PC-9 (cell line): ENCODE results near the gene FEM1B. TPM values are rescaled to one million over a fixed set of nuclear protein-coding genes. Genes with fewer than 3 reads are reported as not detected.

ENCODE experiments used
- Bru-seq: library from RNA; stranded (reverse); fragments of 400-500 nt; gene quantifications from one replicate; lab custom pipeline; 2021; lab: Mats Ljungman, UMichigan
- BruChase-seq, 2 experiments: library from RNA; stranded (reverse); fragments of 400-500 nt; gene quantifications; one replicate each; lab custom pipeline; 2021; lab: Mats Ljungman, UMichigan
- BruUV-seq: library from RNA; stranded (reverse); fragments of 400-500 nt; replicated peaks from 2 replicates; lab custom pipeline; 2021; lab: Mats Ljungman, UMichigan
- CTCF ChIA-PET: fragments of 300-600 bp; sonication (Branson Sonifier 250); formaldehyde crosslinking; loops from one replicate; lab custom pipeline; 2022; ENCODE audit warnings: antibody characterized with exemption; lab: Charles Lee
- POLR2A ChIA-PET: fragments of 300-600 bp; sonication (Branson Sonifier 250); formaldehyde crosslinking; loops from one replicate; lab custom pipeline; 2022; ENCODE audit warnings: antibody characterized with exemption; ENCODE audit not compliant: unreplicated experiment; lab: Charles Lee
- DNase-seq, 2 experiments: peaks; one replicate each; pipeline versions ENCODE4 v3.0.0 to v3.0.0-alpha.2; 2015 to 2022; ENCODE audit warnings: mixed read lengths in 1 of 2
- H2AFZ ChIP-seq: fragments of 200-600 bp; sonication (generic); 2 replicates; pipeline ENCODE4 v1.8.1; 2017; ENCODE audit warnings: antibody characterized with exemption
- H3F3A ChIP-seq: fragments of 200-600 bp; sonication (generic); 2 replicates; pipeline ENCODE4 v1.8.1; 2017; ENCODE audit warnings: antibody characterized with exemption, mild to moderate bottlenecking, low read depth; ENCODE audit not compliant: insufficient read depth
- H3K27ac ChIP-seq: fragments of 200-600 bp; sonication (generic); 2 replicates; pipeline ENCODE4 v1.6.1; 2016; ENCODE audit warnings: mixed run types
- H3K27me3 ChIP-seq: fragments of 200-600 bp; sonication (generic); 2 replicates; pipeline ENCODE4 v1.6.1; 2016; ENCODE audit warnings: low read depth, mixed run types; ENCODE audit not compliant: insufficient read depth
- H3K36me3 ChIP-seq: fragments of 200-600 bp; sonication (generic); 2 replicates; pipeline ENCODE4 v1.6.1; 2016; ENCODE audit warnings: low read depth, mixed run types
- H3K4me1 ChIP-seq: fragments of 200-600 bp; sonication (generic); replicated peaks from 2 replicates; pipeline ENCODE4 v1.6.1; 2016; ENCODE audit warnings: mixed run types; ENCODE audit not compliant: insufficient read depth
- H3K4me2 ChIP-seq: fragments of 200-600 bp; sonication (generic); 2 replicates; pipeline ENCODE4 v1.6.1; 2017; ENCODE audit warnings: mixed run types
- H3K4me3 ChIP-seq: fragments of 200-600 bp; sonication (generic); 2 replicates; pipeline ENCODE4 v1.6.1; 2016; ENCODE audit warnings: mixed run types
- H3K79me2 ChIP-seq: fragments of 200-600 bp; sonication (generic); 2 replicates; pipeline ENCODE4 v1.6.1; 2017; ENCODE audit warnings: low read depth, mixed run types
- H3K9me2 ChIP-seq: fragments of 200-600 bp; sonication (generic); 2 replicates; pipeline ENCODE4 v1.8.1; 2017; ENCODE audit warnings: mild to moderate bottlenecking; ENCODE audit not compliant: insufficient read depth
- H3K9me3 ChIP-seq: fragments of 200-600 bp; sonication (generic); 2 replicates; pipeline ENCODE4 v1.8.1; 2016; ENCODE audit warnings: low read depth; ENCODE audit not compliant: insufficient read depth
- H4K20me1 ChIP-seq: fragments of 200-600 bp; sonication (generic); 2 replicates; pipeline ENCODE4 v1.8.1; 2017; ENCODE audit not compliant: insufficient read depth
- EZH2 ChIP-seq: fragments of 200-600 bp; sonication (generic); IDR thresholded peaks from 2 replicates; pipeline ENCODE4 v1.8.0; 2017; ENCODE audit warnings: antibody characterized with exemption, low read depth
- intact Hi-C: fragments of 100-400 bp; cut with micrococcal nuclease; formaldehyde crosslinking; loops from one replicate; pipeline ENCODE4 v1.10.0; 2022; ENCODE audit not compliant: unreplicated experiment
- long read RNA-seq: library from polyadenylated mRNA; stranded (forward); transcript quantifications from one replicate; pipeline ENCODE4 v2.0.0, GENCODE V29; 2022
- total RNA-seq: library from RNA; stranded (reverse); gene quantifications from 2 replicates; pipeline ENCODE4 v1.2.3, GENCODE V29; 2021
- TF ChIP-seq, protein P1 (sequence below): fragments of 200-600 bp; sonication (generic); conservative IDR thresholded peaks from 2 replicates; pipeline ENCODE4 v1.6.1; 2017; ENCODE audit warnings: mixed run types, antibody characterized with exemption, mild to moderate bottlenecking, moderate library complexity

The FEM1B gene
- total RNA-seq (26.3 and 31.6 TPM in 2 replicates), Bru-seq, nascent RNA (percentile 95 among the genes with signal in this experiment), BruChase-seq, experiment 1, labeled RNA remaining after a 2-hour chase (percentile 98 among the genes with signal in this experiment), BruChase-seq, experiment 2, labeled RNA remaining after a 6-hour chase (percentile 86 among the genes with signal in this experiment)
- long read RNA-seq, full-length matches to known transcripts: 7 of 15 reads
- long read RNA-seq, partial matches to known transcripts: 0 of 15 reads
- long read RNA-seq, other reads (novel, unspliced or antisense): 8 of 15 reads

DNA sequence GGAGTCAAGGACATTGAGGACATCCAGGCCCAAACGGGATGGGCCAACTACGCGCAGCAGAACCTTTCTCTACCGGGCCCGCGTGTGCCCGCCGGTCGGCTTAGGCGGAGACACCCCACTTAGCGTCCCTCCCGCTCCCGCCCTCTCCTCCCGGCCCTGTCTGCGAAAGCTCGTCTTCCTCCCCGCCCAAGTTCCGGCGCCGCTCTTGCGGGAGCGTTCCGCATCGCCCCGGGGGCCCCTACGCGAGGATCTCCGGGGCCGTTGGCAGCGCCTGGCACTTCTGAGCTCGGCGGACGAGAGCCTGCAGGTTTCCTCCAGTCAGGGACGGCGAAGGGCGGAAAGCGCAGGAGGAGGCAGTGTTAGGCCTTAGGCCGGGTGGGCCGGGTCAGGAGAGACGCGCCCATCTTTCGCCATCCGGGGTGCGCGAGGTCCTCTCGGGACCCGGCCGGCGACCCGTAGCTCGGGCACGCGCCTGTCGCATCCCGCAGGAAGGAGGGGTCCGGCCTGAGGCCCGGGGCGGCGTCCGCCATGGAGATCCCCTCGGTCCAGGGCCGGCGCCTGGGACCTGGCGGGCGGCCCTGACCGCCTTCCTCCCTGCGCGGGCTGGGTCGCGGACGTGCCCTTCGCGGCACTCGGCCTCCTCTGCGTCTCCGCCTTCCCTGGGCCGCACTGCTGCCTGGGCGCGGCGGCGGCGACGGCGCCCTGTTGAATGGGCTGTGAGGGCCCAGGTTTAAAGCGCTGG is at the start of gene FEM1B:
Gene FEM1B (plus strand): TSS at position 143 of the 742 bp plus-strand sequence. CDS start 673 bp downstream, outside the sequence.
- H4K20me1 ChIP-seq: peaks cover 22% of the 10 kb centered on the region
- CTCF ChIA-PET: interaction anchor here (0.6 to 1.6 kb wide), 2 partner anchors 25 to 29 kb away, joined by 5 to 6 read pairs; no protein-coding TSS in a partner anchor
- no peaks in the 10 kb centered on the region for H3K9me2 ChIP-seq
- H3K27ac ChIP-seq: peak within 1 kb of the TSS; percentile 97
- BruUV-seq: no TSS peak
- H3K4me3 ChIP-seq: peak within 1 kb of the TSS; percentile 97
- peaks cover 6% of the 10 kb centered on the region; the same call in 1 of the 2 replicates for H3K36me3 ChIP-seq
- intact Hi-C loops: loop anchor here (2.0 kb wide), 2 partner anchors 25 to 49 kb away; partner anchors contain the start of gene CLN6
- TF ChIP-seq, protein P1, sequence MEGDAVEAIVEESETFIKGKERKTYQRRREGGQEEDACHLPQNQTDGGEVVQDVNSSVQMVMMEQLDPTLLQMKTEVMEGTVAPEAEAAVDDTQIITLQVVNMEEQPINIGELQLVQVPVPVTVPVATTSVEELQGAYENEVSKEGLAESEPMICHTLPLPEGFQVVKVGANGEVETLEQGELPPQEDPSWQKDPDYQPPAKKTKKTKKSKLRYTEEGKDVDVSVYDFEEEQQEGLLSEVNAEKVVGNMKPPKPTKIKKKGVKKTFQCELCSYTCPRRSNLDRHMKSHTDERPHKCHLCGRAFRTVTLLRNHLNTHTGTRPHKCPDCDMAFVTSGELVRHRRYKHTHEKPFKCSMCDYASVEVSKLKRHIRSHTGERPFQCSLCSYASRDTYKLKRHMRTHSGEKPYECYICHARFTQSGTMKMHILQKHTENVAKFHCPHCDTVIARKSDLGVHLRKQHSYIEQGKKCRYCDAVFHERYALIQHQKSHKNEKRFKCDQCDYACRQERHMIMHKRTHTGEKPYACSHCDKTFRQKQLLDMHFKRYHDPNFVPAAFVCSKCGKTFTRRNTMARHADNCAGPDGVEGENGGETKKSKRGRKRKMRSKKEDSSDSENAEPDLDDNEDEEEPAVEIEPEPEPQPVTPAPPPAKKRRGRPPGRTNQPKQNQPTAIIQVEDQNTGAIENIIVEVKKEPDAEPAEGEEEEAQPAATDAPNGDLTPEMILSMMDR: no peak
- TF ChIP-seq EZH2: no peak
- H3K27me3 ChIP-seq: no peaks in the 10 kb centered on the region
- peak within 1 kb of the TSS; percentile 100 for H3K4me2 ChIP-seq
- peaks cover 65% of the 10 kb centered on the region for H3K79me2 ChIP-seq
- H3K9me3 ChIP-seq: no peaks in the 10 kb centered on the region
- POLR2A ChIA-PET: interaction anchor here (0.6 kb wide), 3 partner anchors 210 to 1188 kb away, joined by 3 to 13 read pairs (median 10); no protein-coding TSS in a partner anchor
- peaks cover 79% of the 10 kb centered on the region for H3K4me1 ChIP-seq
- peak; percentile 68 to 87 for DNase-seq
- peaks cover 21% of the 10 kb centered on the region for H3F3A ChIP-seq
- H2AFZ ChIP-seq: peak within 1 kb of the TSS; percentile 98

DNA sequence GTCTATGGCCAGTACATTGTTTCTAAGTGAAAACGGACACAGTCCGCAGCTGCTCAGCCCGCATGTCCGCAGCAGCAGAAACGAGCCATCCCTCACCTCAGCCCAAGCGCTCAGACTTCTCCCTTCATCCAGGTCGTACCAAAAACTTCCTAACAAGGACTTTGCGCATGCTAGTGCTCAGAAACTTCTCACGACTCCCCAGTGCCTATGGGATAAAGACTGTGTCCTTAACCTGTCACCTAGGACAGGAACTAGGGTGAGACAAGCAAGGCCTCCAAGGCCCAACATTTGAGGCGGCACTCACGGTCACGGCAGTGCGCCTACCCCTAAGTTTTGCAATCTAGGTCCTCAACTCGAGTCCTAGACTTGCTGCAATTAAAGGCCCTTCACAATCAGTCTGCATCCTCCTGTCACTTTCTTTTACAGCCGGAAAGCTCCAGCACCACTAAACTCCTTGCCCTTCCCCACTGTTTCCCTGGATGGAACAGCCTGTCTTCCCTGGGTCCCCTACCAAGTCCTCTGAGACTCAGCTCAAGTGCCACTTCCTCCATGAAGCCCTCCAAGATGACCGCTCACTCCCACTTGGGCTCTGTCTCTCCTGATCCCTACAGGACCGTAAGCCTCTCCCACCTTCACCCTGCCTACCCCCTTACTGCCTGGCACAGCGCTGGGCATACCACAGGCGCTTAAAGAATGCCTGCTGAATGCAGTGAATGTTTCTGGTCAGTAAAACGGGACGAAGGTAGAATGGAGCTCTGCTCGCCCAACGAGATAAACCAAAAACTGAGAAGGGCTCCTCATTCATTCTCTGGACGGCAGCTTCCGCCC is 49.2 kb upstream of the FEM1B start:
- no TSS peak for BruUV-seq
- H4K20me1 ChIP-seq: no peaks in the 10 kb centered on the region
- H3F3A ChIP-seq: peaks cover 3% of the 10 kb centered on the region; the same call in 1 of the 2 replicates
- no peak overlapping the region for H3K27ac ChIP-seq
- no peaks in the 10 kb centered on the region for H3K36me3 ChIP-seq
- no peaks in the 10 kb centered on the region for H3K9me2 ChIP-seq
- peaks cover 54% of the 10 kb centered on the region for H3K79me2 ChIP-seq
- H3K4me3 ChIP-seq: peak overlapping the region; percentile 90
- H2AFZ ChIP-seq: peak overlapping the region; percentile 88
- peak overlapping the region; percentile 93 for H3K4me2 ChIP-seq
- CTCF ChIA-PET: interaction anchor here (0.5 kb wide), 1 partner anchor 540 kb away, joined by 4 read pairs; no protein-coding TSS in a partner anchor
- H3K27me3 ChIP-seq: no peaks in the 10 kb centered on the region
- H3K4me1 ChIP-seq: peaks cover 15% of the 10 kb centered on the region; the same call in 1 of the 2 replicates
- TF ChIP-seq EZH2: no peak
- TF ChIP-seq, protein P1: no peak
- H3K9me3 ChIP-seq: no peaks in the 10 kb centered on the region
- intact Hi-C loops: loop anchor here (2.0 kb wide), 1 partner anchor 50 kb away; no protein-coding TSS in a partner anchor
- DNase-seq: no peak
- POLR2A ChIA-PET: interaction anchor here (0.6 kb wide), 1 partner anchor 1332 kb away, joined by 8 read pairs; no protein-coding TSS in a partner anchor
